Neuronal stem cell (in vitro differentiated cells): Measurements from ENCODE around the gene IVD.

Experiments used
- DNase-seq: peaks from one replicate; pipeline ENCODE4 v3.0.0-alpha.2; 2013; ENCODE audit warnings: low spot score
- H2AFZ ChIP-seq: one replicate; pipeline ENCODE4 v1.6.1; 2013; ENCODE audit warnings: mild to moderate bottlenecking, low read length, inconsistent platforms
- H2AK5ac ChIP-seq: 2 replicates; pipeline ENCODE4 v1.6.1; 2013; ENCODE audit warnings: low read depth, mild to moderate bottlenecking, inconsistent platforms, low read length, moderate library complexity, mixed read lengths
- H2BK120ac ChIP-seq: 2 replicates; pipeline ENCODE4 v1.6.1; 2013; ENCODE audit warnings: low read depth, mild to moderate bottlenecking, inconsistent platforms, low read length, moderate library complexity, mixed read lengths
- H2BK12ac ChIP-seq: one replicate; pipeline ENCODE4 v1.6.1; 2013; ENCODE audit warnings: low read length, inconsistent platforms
- H2BK15ac ChIP-seq: 2 replicates; pipeline ENCODE4 v1.6.1; 2013; ENCODE audit warnings: mild to moderate bottlenecking, low read length, inconsistent platforms, mixed read lengths
- H2BK5ac ChIP-seq: one replicate; pipeline ENCODE4 v1.6.1; 2013; ENCODE audit warnings: inconsistent platforms, mild to moderate bottlenecking, low read length, moderate library complexity
- H3K14ac ChIP-seq: one replicate; pipeline ENCODE4 v1.6.1; 2013; ENCODE audit warnings: low read length, inconsistent platforms
- H3K18ac ChIP-seq: 2 replicates; pipeline ENCODE4 v1.6.1; 2013; ENCODE audit warnings: low read length, inconsistent platforms
- H3K23ac ChIP-seq: 2 replicates; pipeline ENCODE4 v1.6.1; 2013; ENCODE audit warnings: low read depth, mild to moderate bottlenecking, mixed read lengths, low read length, inconsistent platforms; ENCODE audit not compliant: poor library complexity
- H3K27ac ChIP-seq: replicated peaks from 3 replicates; pipeline ENCODE4 v1.5.1; 2013; ENCODE audit warnings: low read length, inconsistent platforms
- H3K27me3 ChIP-seq, 3 experiments: 2 replicates each; pipeline ENCODE4 v1.6.1; 2013; ENCODE audit warnings: low read length in 3 of 3, mild to moderate bottlenecking in 2 of 3, inconsistent platforms in 1 of 3, low read depth in 1 of 3, mixed read lengths in 1 of 3, moderate library complexity in 1 of 3; ENCODE audit not compliant: control insufficient read depth in 3 of 3, insufficient read depth in 3 of 3
- H3K36me3 ChIP-seq, 2 donors: replicated peaks in 1 of 2; 2 replicates each; pipeline ENCODE4 v1.6.1; 2013; ENCODE audit warnings: low read length in 2 of 2; ENCODE audit not compliant: control insufficient read depth in 2 of 2, insufficient read depth in 2 of 2
- H3K4ac ChIP-seq: 2 replicates; pipeline ENCODE4 v1.6.1; 2013; ENCODE audit warnings: inconsistent platforms, mild to moderate bottlenecking, low read length, moderate library complexity
- H3K4me1 ChIP-seq, 2 donors: 1 replicate in 1 of 2; 2 replicates in 1 of 2; pipeline ENCODE4 v1.6.1; 2013; ENCODE audit warnings: low read length in 2 of 2, low read depth in 1 of 2; ENCODE audit not compliant: control insufficient read depth in 2 of 2, insufficient read depth in 1 of 2
- H3K4me2 ChIP-seq: one replicate; pipeline ENCODE4 v1.6.1; 2013; ENCODE audit warnings: mild to moderate bottlenecking, low read length, inconsistent platforms; ENCODE audit not compliant: insufficient read depth, poor library complexity, severe bottlenecking
- H3K4me3 ChIP-seq, 2 donors: 2 replicates each; pipeline ENCODE4 v1.5.1; 2013; ENCODE audit warnings: low read length in 2 of 2, mild to moderate bottlenecking in 2 of 2, inconsistent platforms in 1 of 2, moderate library complexity in 1 of 2
- H3K79me1 ChIP-seq: one replicate; pipeline ENCODE4 v1.6.1; 2013; ENCODE audit warnings: low read depth, mild to moderate bottlenecking, inconsistent platforms, low read length, moderate library complexity
- H3K9ac ChIP-seq: one replicate; pipeline ENCODE4 v1.6.1; 2013; ENCODE audit warnings: mild to moderate bottlenecking, low read depth, low read length, inconsistent platforms; ENCODE audit not compliant: poor library complexity
- H3K9me3 ChIP-seq, 2 donors: replicated peaks in 1 of 2; 2 replicates each; pipeline versions ENCODE3 to v1.6.1; 2013; ENCODE audit warnings: low read length in 2 of 2, mild to moderate bottlenecking in 2 of 2, inconsistent platforms in 1 of 2, low read depth in 1 of 2, mixed read lengths in 1 of 2, moderate library complexity in 1 of 2; ENCODE audit not compliant: control insufficient read depth in 2 of 2, insufficient read depth in 1 of 2
- H4K8ac ChIP-seq: one replicate; pipeline ENCODE4 v1.6.1; 2013; ENCODE audit warnings: low read depth, mild to moderate bottlenecking, inconsistent platforms, low read length, moderate library complexity
- H4K91ac ChIP-seq: one replicate; pipeline ENCODE4 v1.6.1; 2013; ENCODE audit warnings: low read length, low read depth, mild to moderate bottlenecking, inconsistent platforms; ENCODE audit not compliant: poor library complexity
- WGBS, 2 donors: extraction: QIAGEN DNeasy Blood & Tissue Kit; methylation state at CpG; one replicate each; pipeline ENCODE4 v1.1.7; 2013; ENCODE audit warnings: missing lambda C conversion rate in 2 of 2, mixed read lengths in 1 of 2; ENCODE audit not compliant: insufficient read length in 2 of 2, insufficient replicate concordance in 1 of 2; ENCODE audit errors: extremely low coverage in 2 of 2; 5-methylcytosine and 5-hydroxymethylcytosine counted together

IVD gene

GRCh38 chr15:40368719-40369473 is 36.7 kb upstream of the IVD start:
- Histone ChIP-seq H2BK5ac (peak overlapping the region; percentile 31), H3K36me3 (no peaks in the 10 kb centered on the region), H3K14ac (no peak overlapping the region), H2BK12ac (peak overlapping the region; percentile 80), H3K4me2 (no peak overlapping the region), H3K9ac (no peak overlapping the region), H4K91ac (peak overlapping the region; percentile 26), H3K4me3 (no peak overlapping the region), H2AK5ac (peak overlapping the region; percentile 48), H3K79me1 (no peaks in the 10 kb centered on the region), H3K4me1 (peaks cover 3 to 6% of the 10 kb centered on the region in 2 donors), H4K8ac (peak overlapping the region; percentile 78), H2BK15ac (peak overlapping the region; percentile 74), H3K27ac (no peak overlapping the region), H3K23ac (peak overlapping the region; percentile 11), H3K18ac (peak overlapping the region; percentile 29), H2BK120ac (peak overlapping the region; percentile 38), H3K4ac (no peak overlapping the region), H3K27me3 (peaks cover 0 to 81% (median 28%) of the 10 kb centered on the region in 3 experiments), H2AFZ (peak overlapping the region; percentile 99), H3K9me3 (no peaks in the 10 kb centered on the region)
- no CpG with 5 or more reads among the region's 24 CpGs for WGBS, 2 donors
- no peak for DNase-seq

DNA sequence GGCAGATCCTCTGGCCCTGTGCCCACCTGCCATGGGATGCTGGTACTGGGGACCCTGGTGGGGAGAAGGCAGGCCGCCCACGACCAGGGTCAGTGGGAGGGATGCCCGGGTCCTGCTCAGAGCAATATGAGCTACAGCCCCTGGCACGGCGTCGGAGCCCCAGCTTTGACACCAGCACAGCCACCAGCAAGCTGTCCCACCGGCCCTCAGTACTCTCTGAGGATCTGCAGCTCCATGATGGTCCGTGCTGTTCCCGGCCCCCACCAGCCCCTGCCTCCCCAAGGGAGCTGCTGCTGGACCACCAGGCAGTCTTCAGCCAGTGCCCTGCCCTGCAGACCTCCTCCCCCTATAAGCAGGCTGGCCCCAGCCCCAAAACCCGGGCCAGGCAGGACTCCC is 36.1 kb upstream of the IVD start:
- DNase-seq: no peak
- peak overlapping the region; percentile 13 for H3K9ac ChIP-seq
- H2BK5ac ChIP-seq: no peak overlapping the region
- H2BK15ac ChIP-seq: no peak overlapping the region
- no peak overlapping the region for H3K4ac ChIP-seq
- H3K79me1 ChIP-seq: no peaks in the 10 kb centered on the region
- H4K91ac ChIP-seq: no peak overlapping the region
- H3K27me3 ChIP-seq: peaks cover 0 to 76% (median 28%) of the 10 kb centered on the region in 3 experiments
- peaks cover 3 to 6% of the 10 kb centered on the region in 2 donors for H3K4me1 ChIP-seq
- no peak overlapping the region for H3K18ac ChIP-seq
- no peak overlapping the region for H3K4me3 ChIP-seq
- WGBS, 2 donors: no CpG with 5 or more reads among the region's 10 CpGs
- H2BK120ac ChIP-seq: peak overlapping the region; percentile 38
- H2BK12ac ChIP-seq: no peak overlapping the region
- H3K4me2 ChIP-seq: no peak overlapping the region
- H3K9me3 ChIP-seq: no peaks in the 10 kb centered on the region
- H2AK5ac ChIP-seq: peak overlapping the region; percentile 48
- no peak overlapping the region for H3K27ac ChIP-seq
- no peak overlapping the region for H3K23ac ChIP-seq
- no peaks in the 10 kb centered on the region for H3K36me3 ChIP-seq
- H2AFZ ChIP-seq: no peak overlapping the region
- no peak overlapping the region for H3K14ac ChIP-seq
- no peak overlapping the region for H4K8ac ChIP-seq

- Histone ChIP-seq H3K27me3 (peaks cover 0 to 71% (median 28%) of the 10 kb centered on the region in 3 experiments), H3K79me1 (no peaks in the 10 kb centered on the region), H3K9me3 (no peaks in the 10 kb centered on the region), H3K27ac (no peak overlapping the region), H2AFZ (no peak overlapping the region), H2BK15ac (no peak overlapping the region), H2AK5ac (no peak overlapping the region), H3K4me1 (peaks cover 3 to 6% of the 10 kb centered on the region in 2 donors), H4K91ac (no peak overlapping the region), H3K36me3 (no peaks in the 10 kb centered on the region), H3K4me3 (no peak overlapping the region), H4K8ac (no peak overlapping the region), H2BK12ac (no peak overlapping the region), H3K23ac (peak overlapping the region; percentile 23), H3K18ac (no peak overlapping the region), H3K9ac (no peak overlapping the region), H2BK120ac (no peak overlapping the region), H3K14ac (no peak overlapping the region), H2BK5ac (no peak overlapping the region), H3K4me2 (no peak overlapping the region), H3K4ac (no peak overlapping the region)
- no peak for DNase-seq
- WGBS, 2 donors: no CpG with 5 or more reads among the region's 13 CpGs
Measured at GRCh38 chr15:40369971-40370370, 35.6 kb upstream of the IVD start.

GRCh38 chr15:40372981-40373380 is 32.6 kb upstream of the IVD start:
- H3K23ac ChIP-seq: no peak overlapping the region
- peaks cover 0 to 47% (median 12%) of the 10 kb centered on the region in 3 experiments for H3K27me3 ChIP-seq
- H3K4me2 ChIP-seq: no peak overlapping the region
- no peaks in the 10 kb centered on the region for H3K36me3 ChIP-seq
- no peak overlapping the region for H3K4me3 ChIP-seq
- H3K79me1 ChIP-seq: no peaks in the 10 kb centered on the region
- peaks cover 3% of the 10 kb centered on the region in 2 donors for H3K4me1 ChIP-seq
- H3K9me3 ChIP-seq: no peaks in the 10 kb centered on the region
- no peak overlapping the region for H4K8ac ChIP-seq
- H2BK5ac ChIP-seq: no peak overlapping the region
- H2BK12ac ChIP-seq: no peak overlapping the region
- no CpG with 5 or more reads among the region's 2 CpGs for WGBS, 2 donors
- no peak overlapping the region for H3K18ac ChIP-seq
- no peak overlapping the region for H2BK15ac ChIP-seq
- H3K14ac ChIP-seq: no peak overlapping the region
- H2AK5ac ChIP-seq: no peak overlapping the region
- H2BK120ac ChIP-seq: no peak overlapping the region
- no peak overlapping the region for H4K91ac ChIP-seq
- H3K4ac ChIP-seq: no peak overlapping the region
- no peak overlapping the region for H3K27ac ChIP-seq
- no peak overlapping the region for H3K9ac ChIP-seq
- no peak for DNase-seq
- H2AFZ ChIP-seq: no peak overlapping the region
